Pancreas (tissue), 10 donors: ENCODE measurements around the gene FLRT2. TPM values are rescaled to one million over a fixed set of nuclear protein-coding genes. Genes with fewer than 3 reads are reported as not detected.

Experiments used
- ATAC-seq, 4 donors: fragments of 200-7000 bp; cut with Tn5 transposase; one replicate each; pipeline versions ENCODE4 v1.8.0 to v1.9.1; 2020; ENCODE audit warnings: mild to moderate bottlenecking in 4 of 4, moderate library complexity in 4 of 4
- DNase-seq, 6 donors: peaks; one replicate each; pipeline ENCODE4 v3.0.0-alpha.2; 2020
- FAIRE-seq: peaks from 2 replicates; lab custom pipeline; 2012; peaks lifted over from hg19 to GRCh38; lab: Jason Lieb, UNC
- H3K27ac ChIP-seq, 4 donors: fragments of 200-600 bp; sonication (generic); 1 replicate in 3 of 4; 2 replicates in 1 of 4; pipeline versions ENCODE4 v1.5.0 to v1.8.0; 2020
- H3K27me3 ChIP-seq, 4 donors: fragments of 200-600 bp; one replicate each; pipeline ENCODE4 v1.8.0; 2021
- H3K36me3 ChIP-seq, 3 donors: fragments of 200-600 bp; sonication (generic) in 1 of 3; one replicate each; pipeline versions ENCODE4 v1.5.0 to v1.8.0; 2020 to 2021
- H3K4me1 ChIP-seq, 3 donors: fragments of 200-600 bp; one replicate each; pipeline ENCODE4 v1.8.0; 2021
- H3K4me3 ChIP-seq, 4 donors: fragments of 200-600 bp; sonication (generic) in 2 of 4; one replicate each; pipeline versions ENCODE4 v1.5.0 to v1.8.0; 2020 to 2021
- H3K9me3 ChIP-seq, 4 donors: fragments of 200-600 bp; one replicate each; pipeline ENCODE4 v1.8.0; 2021
- CTCF ChIP-seq, 4 donors: fragments of 200-600 bp; sonication (generic) in 3 of 4; IDR thresholded peaks; one replicate each; pipeline versions ENCODE4 v1.5.0 to v1.8.0; 2021; ENCODE audit warnings: antibody characterized with exemption in 4 of 4
- WGBS, 2 donors: extraction: QIAGEN DNeasy Blood & Tissue Kit; methylation state at CpG; one replicate each; pipeline ENCODE4 v1.1.7; 2013; 5-methylcytosine and 5-hydroxymethylcytosine counted together
- intact Hi-C, 3 donors: fragments of 100-400 bp; cut with DNase I; formaldehyde crosslinking; loops; one replicate each; pipeline versions ENCODE4 v1.11.1 to v1.14.2; 2022
- polyA plus RNA-seq, 2 donors: library from polyadenylated mRNA; stranded (reverse); fragments of 200-250 nt; gene quantifications; one replicate each; pipeline ENCODE4 v1.2.3, GENCODE V29; 2013
- total RNA-seq, 6 donors: library from RNA; stranded (reverse); fragmentation: NEBNext Ultra II Directional in 4 of 6; extraction: Animal tissue kit (Norgen Biotek cat#: 25700) in 4 of 6; gene quantifications; one replicate each; pipeline versions ENCODE4 v1.2.1 to v1.2.4, GENCODE V29; 2021 to 2023
- donor health status: healthy with polysubstance abuse.
- donor health status: DM: no; HTN: no; CAD: no; lungs with moderate emphysema.
- donor health status: DM: no; HTN: no; CAD: no.
- donor health status: control.
- donor health status: control.
- donor health status: Bipolar disorder and iron deficiency.
- donor health status: DM: yes; HTN: yes; CAD: no.
- donor health status: DM: no; HTN: no; CAD: no.
- donor health status: DM: no; HTN: no; CAD: no.
- donor health status: DM: yes; HTN: yes; CAD: no.

FLRT2 gene
- total and polyA plus RNA-seq, 8 donors, result 62.8 to 229 (median 101) TPM

GRCh38 chr14:85576848-85577542 lies 47.1 kb downstream of the FLRT2 start:
- FAIRE-seq, result no peak
- intact Hi-C loops, result no loop called here

DNA sequence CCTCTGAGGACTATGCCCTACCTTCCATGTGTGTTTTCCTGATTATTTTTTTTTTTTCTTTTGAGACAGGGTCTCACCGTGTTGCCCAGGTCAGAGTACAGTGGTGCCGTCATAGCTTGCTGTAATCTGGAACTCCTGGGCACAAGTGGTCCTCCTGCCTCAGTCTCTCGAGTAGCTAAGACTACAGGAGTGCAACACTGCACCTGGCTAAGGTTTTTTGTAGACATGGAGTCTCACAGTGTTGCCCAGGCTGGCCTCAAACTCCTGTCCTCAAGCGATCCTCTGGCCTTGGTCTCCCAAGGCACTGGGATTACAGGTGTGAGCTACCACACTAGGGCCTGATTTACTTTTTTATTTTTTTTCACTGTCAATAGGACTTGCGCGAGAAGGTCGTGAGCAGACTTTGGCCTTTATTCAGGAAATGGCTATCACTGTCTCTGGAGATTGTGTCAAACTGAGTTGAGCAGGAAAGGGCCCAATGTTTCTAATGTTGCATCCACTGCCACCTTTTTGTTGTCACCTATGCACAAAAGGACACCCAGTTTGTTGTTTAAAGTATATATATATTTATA lies 47.7 kb downstream of the FLRT2 start:
- FAIRE-seq, result no peak
- Histone ChIP-seq H3K4me3 (no peak overlapping the region), H3K4me1 (peaks cover 0 to 7% (median 0%) of the 10 kb centered on the region in 3 donors), H3K36me3 (no peaks in the 10 kb centered on the region), H3K9me3 (no peaks in the 10 kb centered on the region), H3K27ac (no peak overlapping the region), H3K27me3 (no peaks in the 10 kb centered on the region)
- no peak for ATAC-seq
- 50 to 57% methylated on average over 7 of the region's 7 CpGs for WGBS, 2 donors
- intact Hi-C loops, result no loop called here
- DNase-seq, result no peak
- TF ChIP-seq CTCF (IDR thresholded peaks at IDR 0.05), result no peak

More at GRCh38 chr14:85576848-85577542, 47.1 kb downstream of the FLRT2 start:
- Histone ChIP-seq H3K27me3 (no peaks in the 10 kb centered on the region), H3K27ac (no peak overlapping the region), H3K4me1 (peaks cover 0 to 3% (median 0%) of the 10 kb centered on the region in 3 donors), H3K9me3 (no peaks in the 10 kb centered on the region), H3K4me3 (no peak overlapping the region), H3K36me3 (no peaks in the 10 kb centered on the region)
- no peak for ATAC-seq
- no peak for DNase-seq
- no peak for TF ChIP-seq CTCF (IDR thresholded peaks at IDR 0.05)
- 78 to 80% methylated on average over 5 of the region's 5 CpGs for WGBS, 2 donors

DNA sequence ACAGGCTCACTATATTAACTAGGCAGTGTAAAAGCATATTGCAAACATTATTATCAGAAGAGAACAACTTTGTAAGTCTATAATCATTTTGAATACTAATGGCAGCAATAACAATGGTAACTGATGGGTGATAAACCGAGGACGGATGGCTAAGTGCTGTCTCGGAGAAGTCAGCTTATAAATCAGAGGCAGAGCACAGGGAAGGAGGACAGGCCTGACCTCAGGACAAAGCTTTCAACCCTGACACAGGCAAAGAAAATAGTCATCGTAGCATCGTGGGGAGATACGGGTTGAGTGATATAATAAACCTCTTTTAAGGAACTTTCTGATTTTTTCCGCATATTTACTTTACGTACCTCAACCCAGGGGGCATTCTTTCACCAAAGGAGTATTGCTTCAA lies 48.4 kb downstream of the FLRT2 start:
- no peak overlapping the region for H3K27ac ChIP-seq
- H3K36me3 ChIP-seq, result no peaks in the 10 kb centered on the region
- ATAC-seq, result no peak
- no peak for FAIRE-seq
- H3K9me3 ChIP-seq, result no peaks in the 10 kb centered on the region
- 82 to 85% methylated on average over 8 of the region's 8 CpGs for WGBS, 2 donors
- TF ChIP-seq CTCF (IDR thresholded peaks at IDR 0.05), result no peak
- H3K4me1 ChIP-seq, result peaks cover 0 to 7% (median 0%) of the 10 kb centered on the region in 3 donors
- H3K4me3 ChIP-seq, result no peak overlapping the region
- no peak for DNase-seq
- H3K27me3 ChIP-seq, result no peaks in the 10 kb centered on the region
- intact Hi-C loops, result no loop called here

DNA sequence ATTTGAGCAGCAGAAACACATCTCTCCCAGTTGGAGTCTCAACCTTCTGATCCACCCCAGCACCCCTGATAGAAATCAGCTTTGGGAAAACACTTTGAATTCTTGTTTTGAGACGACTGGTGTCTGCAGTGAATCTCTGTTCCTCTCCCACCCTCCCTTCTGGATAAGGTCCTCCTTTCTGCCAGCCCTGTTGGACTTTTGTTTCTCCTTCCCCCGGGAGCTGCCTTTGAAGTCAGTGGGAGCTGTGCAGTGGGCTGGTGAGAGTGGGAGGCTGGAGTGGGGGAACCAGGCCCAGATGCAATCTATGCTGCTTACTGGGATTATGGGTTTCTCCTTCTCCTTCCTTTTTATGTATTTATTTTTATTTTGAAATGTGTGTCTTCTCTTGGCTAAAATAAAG lies 49.0 kb downstream of the FLRT2 start:
- ATAC-seq (no peak), DNase-seq (no peak), FAIRE-seq (no peak)
- H3K27me3 ChIP-seq, result no peaks in the 10 kb centered on the region
- intact Hi-C loops, result no loop called here
- H3K27ac ChIP-seq, result no peak overlapping the region
- H3K9me3 ChIP-seq, result no peaks in the 10 kb centered on the region
- peaks cover 0 to 7% (median 0%) of the 10 kb centered on the region in 3 donors for H3K4me1 ChIP-seq
- no peaks in the 10 kb centered on the region for H3K36me3 ChIP-seq
- TF ChIP-seq CTCF (IDR thresholded peaks at IDR 0.05), result no peak
- WGBS, 2 donors, result 66 to 71% methylated on average over 2 of the region's 2 CpGs
- H3K4me3 ChIP-seq, result no peak overlapping the region

DNA sequence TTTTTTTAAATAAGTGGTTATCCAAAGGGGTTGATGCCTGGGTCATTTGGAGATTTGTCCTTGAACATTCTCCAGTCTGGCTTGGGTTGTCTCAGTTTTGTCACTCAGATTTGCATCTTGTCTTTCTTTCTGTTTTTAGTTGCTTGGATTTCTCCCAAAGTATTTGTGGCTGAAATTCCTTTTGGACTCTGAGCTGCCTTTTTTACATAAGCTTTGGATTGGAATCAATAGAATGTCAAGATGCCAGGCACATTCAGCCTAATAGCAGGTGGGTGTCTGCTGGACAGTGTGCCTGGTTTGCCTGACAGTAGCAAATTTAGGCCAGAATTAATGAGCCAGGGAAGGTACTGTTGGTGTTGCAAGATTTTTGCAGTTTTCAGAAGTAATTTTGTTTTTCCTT lies 50.0 kb downstream of the FLRT2 start:
- no peaks in the 10 kb centered on the region for H3K9me3 ChIP-seq
- H3K4me3 ChIP-seq, result no peak overlapping the region
- H3K27ac ChIP-seq, result no peak overlapping the region
- H3K36me3 ChIP-seq, result no peaks in the 10 kb centered on the region
- intact Hi-C loops, result no loop called here
- H3K27me3 ChIP-seq, result no peaks in the 10 kb centered on the region
- DNase-seq (no peak), ATAC-seq (no peak), FAIRE-seq (no peak)
- no peak for TF ChIP-seq CTCF (IDR thresholded peaks at IDR 0.05)
- H3K4me1 ChIP-seq, result peaks cover 0 to 7% (median 0%) of the 10 kb centered on the region in 3 donors
